GM18505 (cell line): Measurements from ENCODE around the gene NXPE3.

Experiments used
- ATAC-seq: cut with Tn5 transposase; IDR thresholded peaks from one replicate; pipeline ENCODE4 v1.9.1; 2021; ENCODE audit not compliant: unreplicated experiment
- POLR2A ChIP-seq: IDR thresholded peaks from 4 replicates; pipeline ENCODE4 v1.6.1; 2011; ENCODE audit warnings: borderline replicate concordance; ENCODE audit not compliant: insufficient read depth, insufficient read length; ENCODE audit errors: extremely low read depth

The NXPE3 gene

GRCh38 chr3:101779822-101780381 is 891 bp downstream of the NXPE3 start:
- no peak for ATAC-seq
- no peak for TF ChIP-seq POLR2A

GRCh38 chr3:101780661-101781060 is 1.6 kb downstream of the NXPE3 start:
- ATAC-seq, result no peak
- no peak for TF ChIP-seq POLR2A

- ATAC-seq, result no peak
- TF ChIP-seq POLR2A, result no peak
These were observed 2.2 kb downstream of the NXPE3 start for GRCh38 chr3:101781166-101781565.

GRCh38 chr3:101784855-101785613 is 6.0 kb downstream of the NXPE3 start:
- no peak for TF ChIP-seq POLR2A
- ATAC-seq, result no peak

- peak; percentile 99 for ATAC-seq
- TF ChIP-seq POLR2A, result no peak
These were observed 12.8 kb downstream of the NXPE3 start for GRCh38 chr3:101791778-101792177.

GRCh38 chr3:101796077-101796680 is 17.2 kb downstream of the NXPE3 start:
- ATAC-seq, result no peak

GRCh38 chr3:101801174-101801573 is 22.2 kb downstream of the NXPE3 start:
- ATAC-seq, result no peak
- no peak for TF ChIP-seq POLR2A

More at GRCh38 chr3:101796077-101796680, 17.2 kb downstream of the NXPE3 start:
- no peak for TF ChIP-seq POLR2A

GRCh38 chr3:101802179-101802578 is 23.2 kb downstream of the NXPE3 start:
- TF ChIP-seq POLR2A, result no peak
- ATAC-seq, result no peak

- no peak for TF ChIP-seq POLR2A
These were observed 24.3 kb downstream of the NXPE3 start for GRCh38 chr3:101803173-101803782.

GRCh38 chr3:101803939-101804338 is 24.9 kb downstream of the NXPE3 start:
- ATAC-seq, result no peak
- TF ChIP-seq POLR2A, result no peak

More at GRCh38 chr3:101803173-101803782, 24.3 kb downstream of the NXPE3 start:
- ATAC-seq, result peak; percentile 92

- no peak for TF ChIP-seq POLR2A
- no peak for ATAC-seq
These were observed 27.5 kb downstream of the NXPE3 start for GRCh38 chr3:101806491-101806890.

GRCh38 chr3:101807888-101808287 is 28.9 kb downstream of the NXPE3 start:
- TF ChIP-seq POLR2A, result no peak
- peak; percentile 72 for ATAC-seq

GRCh38 chr3:101809178-101810021 is 30.4 kb downstream of the NXPE3 start:
- no peak for ATAC-seq

More at GRCh38 chr3:101809178-101810021, 30.4 kb downstream of the NXPE3 start:
- no peak for TF ChIP-seq POLR2A
